ENCODE data around the gene NATD1.
"Not testable (repeated sequence)": the region's sequence is repeated elsewhere in the genome, so short reads cannot be mapped to it uniquely, and the experiment has no call there.

The NATD1 gene

DNA sequence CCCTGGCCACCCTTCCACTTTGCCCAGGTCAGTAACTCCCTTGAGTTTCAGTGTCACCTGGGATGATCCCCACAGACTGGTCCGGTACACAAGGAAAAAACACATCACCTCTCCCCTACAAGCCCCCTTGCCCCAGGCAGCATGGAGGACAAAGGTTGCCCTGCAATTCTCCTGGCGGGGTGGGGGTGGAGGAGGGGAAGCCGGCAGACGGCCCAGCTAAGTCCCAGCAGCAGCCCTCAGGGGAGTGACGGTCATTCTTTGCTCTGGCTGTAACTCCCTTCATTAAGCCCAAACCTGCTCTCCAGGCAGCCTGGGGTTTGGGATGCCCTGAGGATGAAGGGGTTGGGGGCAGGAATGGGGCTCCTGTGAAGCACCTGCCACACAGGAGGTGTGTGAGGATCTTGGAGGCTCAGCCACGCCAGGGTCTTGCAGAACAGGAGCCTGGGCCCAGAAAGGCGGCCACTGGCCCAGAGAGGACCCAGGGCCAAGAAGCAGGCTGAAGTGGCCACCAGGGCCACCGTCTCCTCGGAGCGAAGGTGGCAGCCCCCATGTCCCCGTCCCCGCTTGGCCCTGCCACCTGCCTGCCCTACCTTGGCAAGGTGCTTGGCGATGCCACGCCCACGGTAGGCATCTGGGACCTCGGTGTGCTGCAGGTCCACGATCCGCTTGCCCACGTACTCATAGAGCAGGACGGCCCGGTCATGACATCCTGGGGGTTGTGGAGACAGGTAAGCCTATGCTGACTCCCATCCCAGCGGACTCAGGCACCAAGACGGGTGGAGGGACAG is 9.5 kb downstream of the NATD1 start:
- DNase-seq, result no peak

DNA sequence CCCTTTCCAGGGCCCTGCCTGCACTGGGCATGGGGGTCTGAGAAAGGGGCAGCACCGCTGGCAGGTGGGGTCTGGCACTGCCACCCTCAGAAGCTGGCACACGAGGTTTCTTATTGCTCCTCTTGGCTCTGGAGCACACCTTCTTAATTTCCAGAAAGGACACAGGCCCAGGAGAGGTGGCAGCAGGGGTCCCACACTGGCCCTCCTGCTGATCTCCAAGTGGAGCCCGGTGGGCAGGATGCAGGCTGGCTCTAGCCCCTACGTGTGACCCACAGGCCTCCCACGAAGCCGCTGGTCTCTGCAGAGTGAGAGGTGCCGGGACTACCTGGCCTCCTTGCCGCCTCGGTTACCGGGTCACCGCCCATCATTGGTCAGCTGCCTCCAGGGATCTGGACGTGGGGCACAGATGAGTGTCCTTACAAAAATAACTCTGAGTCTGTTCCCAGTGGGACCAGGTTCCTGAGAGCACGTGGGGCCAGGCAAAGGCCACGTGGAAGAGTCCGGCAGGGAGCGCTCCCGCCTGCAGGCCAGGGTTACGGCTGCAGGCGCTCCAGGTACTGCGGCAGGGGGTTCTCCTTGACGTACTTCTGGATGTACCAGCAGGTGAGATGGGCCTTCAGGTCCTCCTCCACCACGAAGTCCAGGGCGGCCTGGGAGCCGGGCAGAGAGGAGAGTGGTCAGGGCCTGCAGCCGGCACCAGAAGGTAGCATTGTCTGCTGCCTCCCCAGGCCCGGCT is 10.3 kb downstream of the NATD1 start:
- DNase-seq, result no peak

DNA sequence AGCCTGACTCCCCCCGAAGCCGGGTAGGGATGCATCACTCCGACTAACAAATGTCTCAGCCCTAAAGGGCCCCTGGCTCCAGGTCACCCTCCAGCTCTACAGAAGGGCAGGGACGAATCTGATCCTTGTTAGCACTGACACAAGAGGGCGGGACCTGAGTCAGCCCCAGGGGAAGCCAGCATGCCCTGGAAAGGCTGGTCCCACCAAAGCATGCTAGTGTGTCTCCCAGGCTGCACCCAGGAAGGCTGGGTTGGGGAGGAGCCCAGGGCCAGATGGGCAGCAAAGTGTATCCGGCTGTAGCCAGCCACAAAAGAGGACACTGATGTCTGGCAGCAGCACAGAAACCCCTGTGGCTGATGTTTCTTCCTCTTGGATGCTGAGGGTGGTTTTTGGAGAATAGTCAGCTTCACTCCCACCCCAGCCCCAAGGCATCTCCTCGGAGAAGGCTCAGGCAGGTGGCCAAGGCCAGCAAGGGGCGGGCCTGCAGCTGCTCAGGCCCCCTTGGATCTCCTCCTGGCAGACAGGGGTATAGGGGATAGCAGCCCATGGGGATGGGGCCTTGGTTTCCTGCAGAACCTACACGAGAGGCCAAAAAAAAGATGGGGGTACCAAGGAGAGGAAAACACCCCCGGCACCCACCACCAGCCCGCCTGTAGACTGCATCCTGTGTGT is 11.0 kb downstream of the NATD1 start:
- no peak for DNase-seq

DNA sequence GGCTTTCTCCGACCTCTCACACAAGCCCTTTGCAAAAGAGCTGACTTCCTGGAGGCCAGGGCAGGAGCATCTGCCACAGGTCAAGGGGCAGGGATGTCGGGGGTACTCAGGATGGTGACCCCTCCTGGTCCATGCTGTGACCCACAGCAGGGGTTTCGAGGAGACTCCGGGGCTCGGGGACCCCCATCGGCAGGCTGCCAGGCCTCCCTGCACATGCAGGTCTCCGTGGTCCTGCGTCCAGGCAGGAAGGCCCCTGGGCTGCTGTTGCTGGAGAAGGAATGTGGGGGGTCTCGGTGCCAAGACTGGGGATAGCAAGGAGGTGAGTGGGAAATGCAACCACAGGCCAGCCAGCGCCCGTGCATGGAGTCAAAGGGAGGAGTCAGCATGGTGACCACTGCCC is 11.6 kb downstream of the NATD1 start:
- no peak for DNase-seq

DNA sequence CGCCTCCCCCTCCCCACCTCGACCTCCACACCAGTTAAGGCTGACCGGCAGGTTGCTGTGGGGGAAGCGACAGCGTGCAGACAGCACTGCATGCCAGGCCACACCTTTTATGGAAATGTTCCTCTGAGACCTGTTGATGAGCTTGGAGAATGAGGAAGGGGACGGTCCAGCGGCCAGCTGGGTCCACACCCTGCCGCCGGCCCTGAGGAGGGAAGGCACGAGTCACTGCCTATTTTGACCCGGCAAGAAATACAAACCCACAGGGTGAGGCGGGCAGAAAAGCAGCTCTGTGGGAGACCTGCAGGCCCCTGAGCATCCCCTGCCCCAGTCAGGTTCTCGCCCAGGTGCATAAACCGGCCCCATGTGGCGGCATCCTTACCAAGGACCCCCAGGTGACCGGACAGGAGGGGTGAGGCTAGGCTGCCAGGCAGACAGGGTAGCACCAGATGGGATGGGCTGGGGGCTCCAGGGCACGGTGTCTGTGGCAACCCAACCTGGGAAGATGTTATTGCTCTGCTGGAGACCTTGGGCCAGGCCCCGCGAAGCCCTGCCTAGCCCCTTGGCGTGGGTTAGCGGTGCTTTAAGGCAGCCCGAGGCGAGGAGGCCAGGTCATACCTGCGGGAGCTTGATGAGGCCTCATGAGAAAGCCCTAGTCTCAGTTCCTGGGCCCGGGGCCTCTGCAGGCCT is 12.7 kb downstream of the NATD1 start:
- DNase-seq, result no peak

DNA sequence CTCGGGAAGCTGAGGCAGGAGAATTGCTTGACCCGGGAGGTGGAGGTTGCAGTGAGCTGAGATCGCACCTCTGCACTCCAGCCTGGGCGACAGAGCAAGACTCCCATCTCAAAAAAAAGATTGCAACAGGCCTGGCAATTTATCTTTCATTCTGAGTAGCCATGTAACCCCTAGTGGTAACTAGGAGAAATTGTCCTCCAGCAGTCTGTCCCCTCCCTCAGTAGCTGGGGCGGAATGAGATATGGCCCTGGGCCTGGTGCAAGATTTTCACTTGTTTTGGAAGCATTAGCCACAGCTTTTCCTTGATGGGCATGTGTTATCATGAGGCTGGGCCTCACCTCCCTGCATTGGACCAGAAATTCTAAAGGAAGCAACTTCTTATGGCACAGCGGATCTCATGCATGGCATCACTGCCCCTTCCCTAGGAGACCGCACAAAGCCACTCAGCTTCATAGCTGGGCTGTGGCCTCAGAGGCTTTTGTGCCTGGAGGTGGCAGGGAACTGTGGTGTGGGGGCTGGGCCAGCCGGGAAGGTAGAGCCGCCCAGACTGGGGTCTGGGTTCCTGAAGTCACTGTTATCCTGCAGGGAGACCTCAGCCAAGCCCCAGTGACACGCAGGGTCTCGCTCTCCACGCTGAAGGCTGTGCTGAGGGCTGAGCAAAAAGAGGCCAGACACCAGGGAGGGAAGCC is 13.4 kb downstream of the NATD1 start:
- no peak for DNase-seq

DNA sequence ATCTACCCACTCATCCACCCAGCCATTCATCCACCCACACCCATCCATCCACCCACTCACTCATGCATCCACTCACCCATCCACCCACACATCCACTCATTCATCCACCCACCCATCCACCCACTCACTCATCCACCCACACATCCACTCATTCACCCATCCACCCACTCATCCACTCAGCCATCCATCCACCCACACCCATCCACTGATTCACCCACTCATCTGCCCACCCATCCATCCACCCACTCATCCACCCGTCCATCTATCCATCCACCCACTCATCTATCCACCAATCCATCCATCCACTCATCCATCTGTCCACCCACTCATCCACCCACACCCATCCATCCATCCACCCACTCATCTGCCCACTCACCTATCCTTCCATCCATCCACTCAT is 17.3 kb downstream of the NATD1 start:
- no peak for DNase-seq

DNA sequence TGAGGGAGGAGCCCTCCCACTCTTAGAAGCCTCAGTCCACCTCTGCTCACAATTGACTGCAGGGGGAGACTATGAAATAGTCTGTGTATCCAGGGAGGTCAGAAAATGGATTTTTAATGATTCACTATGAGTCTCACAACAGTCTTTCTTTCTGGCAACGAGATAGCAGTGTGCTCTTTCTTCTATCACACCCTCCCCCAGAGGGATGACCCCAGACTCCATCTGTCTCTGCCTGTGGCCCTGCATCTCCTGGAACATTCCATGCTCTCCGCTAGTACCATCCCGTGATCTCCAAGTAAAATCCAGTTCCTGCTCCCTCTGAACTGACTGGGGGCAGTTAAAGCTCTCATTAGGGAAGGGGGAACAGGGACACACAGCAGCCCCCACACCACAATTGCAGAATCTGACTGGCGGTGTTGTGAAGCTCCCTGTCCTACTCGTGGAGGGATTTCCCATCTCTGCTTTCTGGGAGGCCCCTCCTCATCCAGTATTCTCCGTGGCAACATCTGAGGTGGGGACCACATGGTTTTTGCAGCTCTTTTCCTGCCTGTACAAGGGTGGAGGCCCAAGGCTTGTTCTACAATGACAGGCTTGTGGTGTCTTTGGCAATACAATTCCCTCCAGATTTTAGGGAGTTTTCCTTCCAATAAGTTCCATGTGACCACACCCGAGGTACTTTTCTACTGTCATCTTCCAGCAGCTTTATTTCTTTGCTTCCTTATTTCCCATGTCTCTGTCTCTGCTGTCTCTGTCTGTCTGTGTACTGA is 19.4 kb downstream of the NATD1 start:
- DNase-seq, result no peak

DNA sequence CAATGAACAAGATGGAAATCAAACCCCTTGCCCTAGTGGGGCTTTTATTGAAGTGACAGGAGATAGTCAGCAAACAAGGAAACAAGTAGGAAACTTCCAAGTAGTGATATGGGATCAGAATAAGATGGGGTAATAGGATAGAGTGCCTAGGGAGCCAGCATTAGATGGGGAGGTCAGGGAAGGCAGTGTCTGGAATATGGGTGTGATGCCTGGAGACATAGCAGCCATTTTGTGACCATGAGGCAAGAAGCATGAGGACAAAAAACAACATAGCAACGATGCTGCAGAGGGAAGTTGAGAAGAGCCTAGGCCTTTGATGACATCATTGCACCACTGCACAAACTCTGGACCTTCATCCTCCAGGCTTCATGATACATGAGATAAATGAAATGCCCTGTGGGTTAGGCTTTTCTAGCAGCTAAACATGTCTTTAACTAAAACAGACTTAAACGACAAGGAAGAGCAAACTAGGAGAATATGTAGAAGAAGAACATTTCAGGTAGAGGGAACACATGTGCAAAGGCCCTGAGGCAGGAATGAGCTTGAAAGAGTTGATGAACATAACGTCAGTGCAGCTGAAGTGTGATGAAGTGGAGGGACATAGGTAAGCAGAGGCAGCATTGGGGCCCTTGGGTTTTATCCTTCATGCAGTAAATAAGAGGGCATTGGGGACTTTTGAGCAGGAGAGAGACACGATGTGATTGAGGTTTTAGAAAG is 21.0 kb downstream of the NATD1 start:
- DNase-seq, result no peak

DNA sequence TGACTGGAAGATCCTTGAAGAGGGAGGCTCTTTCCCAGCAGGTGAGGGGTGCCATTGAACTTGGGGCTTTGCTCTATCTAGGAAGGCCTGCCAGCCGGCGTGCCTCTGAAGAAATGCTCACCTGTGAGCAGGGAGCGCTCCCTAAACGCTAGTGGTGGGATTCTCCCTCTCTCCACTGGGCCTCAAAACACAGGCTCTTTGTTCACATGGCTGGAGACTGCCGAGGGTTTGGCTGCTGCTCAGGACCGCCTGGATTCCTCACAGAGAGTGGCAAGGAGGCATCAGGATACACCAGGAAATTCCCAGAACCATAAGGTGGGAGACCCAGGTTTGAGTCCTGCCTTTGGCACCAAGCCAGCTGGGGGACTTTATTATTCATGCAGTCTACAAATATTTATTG is 21.7 kb downstream of the NATD1 start:
- no peak for DNase-seq

DNA sequence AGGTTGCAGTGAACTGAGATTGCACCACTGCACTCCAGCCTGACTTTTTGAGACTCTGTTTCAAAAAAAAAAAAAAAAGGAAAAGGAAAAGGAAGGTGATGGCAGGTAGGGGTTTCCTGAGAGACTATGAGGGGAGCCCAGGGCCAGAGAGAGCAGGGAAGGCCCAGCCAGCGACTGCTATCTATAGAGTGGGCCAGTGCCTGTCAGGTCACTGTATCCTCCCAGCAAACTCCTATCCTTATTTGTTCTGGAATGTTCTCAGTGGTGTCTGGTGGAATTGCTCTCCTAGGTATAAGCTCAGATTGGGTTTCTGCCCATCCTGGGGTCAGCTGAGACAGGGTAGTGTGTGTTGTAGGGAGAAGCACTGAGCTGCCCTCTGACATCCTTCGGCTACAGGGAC is 24.4 kb downstream of the NATD1 start:
- no peak for DNase-seq

DNA sequence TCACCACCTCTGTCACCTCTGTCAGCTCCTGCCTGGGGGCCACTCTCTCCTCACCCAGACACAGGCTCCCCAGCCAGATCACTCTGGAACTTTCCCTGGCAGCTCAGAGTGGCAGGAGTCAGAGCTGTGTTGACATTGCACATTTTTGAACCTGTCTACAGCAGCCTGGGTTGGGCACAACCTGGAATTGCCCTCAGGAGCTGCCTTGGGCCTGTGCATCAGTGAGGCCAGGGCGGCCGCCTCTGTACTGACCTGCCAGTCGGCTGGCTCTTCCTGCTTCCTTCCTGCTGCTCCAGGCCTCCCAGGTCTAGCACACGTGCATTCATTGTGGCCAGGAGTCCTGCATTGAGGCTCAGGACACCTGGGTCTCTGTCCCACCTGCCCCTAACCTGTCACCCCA is 25.1 kb downstream of the NATD1 start:
- DNase-seq, result no peak

DNA sequence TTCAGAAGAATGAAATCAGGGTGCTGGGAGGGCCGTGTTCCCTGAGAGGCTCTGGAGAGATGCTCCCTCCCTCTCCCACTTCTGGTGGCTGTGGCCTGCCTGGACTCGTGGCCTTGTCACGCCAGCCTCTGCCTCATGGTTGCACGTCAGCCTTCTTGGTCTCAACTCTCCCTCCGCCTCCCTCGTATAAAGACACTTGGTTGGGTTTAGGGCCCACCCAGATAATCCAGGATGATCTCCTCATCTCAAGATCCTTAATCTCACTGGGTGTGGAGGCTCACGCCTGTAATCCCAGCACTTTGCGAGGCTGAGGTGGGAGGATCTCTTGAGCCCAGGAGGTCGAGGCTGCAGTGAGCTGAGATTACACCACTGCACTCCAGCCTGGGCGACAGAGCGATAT is 25.9 kb downstream of the NATD1 start:
- not testable (repeated sequence) for DNase-seq

DNA sequence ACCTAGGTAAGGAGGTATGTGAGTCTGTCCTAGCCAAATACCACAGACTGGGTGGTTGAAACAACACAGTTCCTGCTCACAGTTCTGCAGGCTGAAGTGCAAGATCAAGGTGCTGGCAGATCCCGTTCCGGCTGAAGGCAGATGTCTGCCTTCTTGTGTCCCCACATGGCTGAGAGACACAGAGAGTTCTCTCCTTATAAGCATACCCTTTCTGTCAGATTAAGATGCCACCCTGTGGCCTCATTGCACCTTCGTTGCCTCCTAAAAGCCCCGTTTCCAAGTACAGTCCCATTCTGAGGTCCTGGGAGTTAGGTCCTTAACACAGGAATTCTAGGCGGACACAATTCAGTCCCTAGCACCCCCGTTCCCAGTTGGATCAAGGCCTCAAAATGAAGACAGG is 30.1 kb downstream of the NATD1 start:
- DNase-seq, result no peak

DNA sequence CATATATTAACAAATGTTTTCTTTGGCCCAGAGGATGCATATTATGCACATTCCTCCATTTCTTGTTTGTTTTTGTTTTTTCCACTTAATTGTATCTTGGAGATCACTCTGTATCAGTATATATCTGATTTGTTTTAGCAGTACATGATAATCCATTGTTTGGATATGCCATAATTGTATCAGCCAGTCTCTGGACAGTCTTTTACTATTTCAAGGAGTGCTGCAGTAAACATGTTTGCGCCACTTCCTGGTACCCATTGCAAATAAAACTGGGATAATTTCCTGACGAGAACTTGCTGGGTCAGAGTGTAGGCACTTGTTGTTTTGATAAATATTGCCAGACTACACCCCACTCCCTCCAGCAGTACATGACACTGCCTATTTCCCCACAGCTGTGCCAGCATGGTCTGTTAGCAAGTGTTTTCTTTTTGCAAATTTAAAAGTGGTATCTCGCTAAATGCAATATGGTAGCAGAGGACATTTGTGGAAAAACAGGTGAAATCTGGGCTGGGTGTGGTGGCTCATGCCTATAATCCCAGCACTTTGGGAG is 34.3 kb downstream of the NATD1 start:
- DNase-seq, result no peak

DNA sequence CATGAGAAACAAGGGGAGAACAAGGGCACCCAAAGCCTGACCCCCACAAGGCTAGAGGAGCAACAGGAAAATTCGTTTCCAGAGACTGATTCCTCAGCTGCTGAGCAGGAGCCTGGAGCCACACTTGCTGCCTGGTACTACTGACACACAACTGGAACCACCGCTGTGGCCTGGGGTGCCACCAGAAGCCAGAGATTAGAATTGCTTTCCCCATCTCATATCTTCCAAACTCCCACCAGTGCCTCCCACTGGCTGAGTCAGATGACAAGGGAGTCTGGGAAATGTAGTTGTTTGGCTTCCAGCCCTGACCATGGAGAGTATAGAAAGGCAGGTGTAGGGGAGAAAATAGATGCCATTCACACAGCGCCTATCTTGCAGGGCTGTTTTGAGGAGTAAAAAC is 35.1 kb downstream of the NATD1 start:
- DNase-seq, result no peak

DNA sequence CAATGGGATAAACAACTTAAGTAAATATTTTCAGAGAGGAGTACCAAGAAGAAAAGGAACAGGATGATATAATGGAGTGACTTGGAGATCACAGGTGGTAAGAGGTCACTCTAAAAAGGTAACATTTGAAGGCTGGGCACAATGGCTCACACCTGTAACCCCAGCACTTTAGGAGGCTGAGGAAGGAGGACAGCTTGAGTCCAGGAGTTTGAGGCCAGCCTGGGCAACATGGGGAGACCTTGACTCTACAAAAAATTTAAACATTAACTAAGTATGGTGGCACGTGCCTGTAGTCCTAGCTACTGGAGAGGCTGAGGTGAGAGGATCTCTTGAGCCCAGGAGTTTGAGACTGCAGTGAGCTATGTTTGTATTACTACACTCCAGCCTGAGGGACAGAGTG is 35.9 kb downstream of the NATD1 start:
- no peak for DNase-seq

DNA sequence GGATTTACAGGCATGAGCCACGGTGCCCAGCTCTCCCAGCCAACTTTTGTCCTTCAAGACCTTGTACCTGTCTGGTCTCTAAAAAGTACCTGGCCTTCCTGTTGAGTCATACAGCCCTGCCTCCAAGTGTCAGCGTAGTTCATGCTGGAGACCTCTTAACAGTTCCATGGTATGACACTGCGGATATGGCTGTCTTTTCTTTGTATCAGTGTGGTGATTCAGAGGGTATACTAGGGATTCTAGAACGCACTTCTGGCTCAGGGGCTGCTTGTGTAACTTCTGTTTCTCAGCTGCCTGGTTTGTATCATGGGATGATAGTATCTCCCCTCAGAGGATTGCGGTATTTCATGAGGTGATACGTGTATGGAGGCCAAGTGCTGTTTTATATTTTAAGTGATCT is 37.3 kb downstream of the NATD1 start:
- no peak for DNase-seq

DNA sequence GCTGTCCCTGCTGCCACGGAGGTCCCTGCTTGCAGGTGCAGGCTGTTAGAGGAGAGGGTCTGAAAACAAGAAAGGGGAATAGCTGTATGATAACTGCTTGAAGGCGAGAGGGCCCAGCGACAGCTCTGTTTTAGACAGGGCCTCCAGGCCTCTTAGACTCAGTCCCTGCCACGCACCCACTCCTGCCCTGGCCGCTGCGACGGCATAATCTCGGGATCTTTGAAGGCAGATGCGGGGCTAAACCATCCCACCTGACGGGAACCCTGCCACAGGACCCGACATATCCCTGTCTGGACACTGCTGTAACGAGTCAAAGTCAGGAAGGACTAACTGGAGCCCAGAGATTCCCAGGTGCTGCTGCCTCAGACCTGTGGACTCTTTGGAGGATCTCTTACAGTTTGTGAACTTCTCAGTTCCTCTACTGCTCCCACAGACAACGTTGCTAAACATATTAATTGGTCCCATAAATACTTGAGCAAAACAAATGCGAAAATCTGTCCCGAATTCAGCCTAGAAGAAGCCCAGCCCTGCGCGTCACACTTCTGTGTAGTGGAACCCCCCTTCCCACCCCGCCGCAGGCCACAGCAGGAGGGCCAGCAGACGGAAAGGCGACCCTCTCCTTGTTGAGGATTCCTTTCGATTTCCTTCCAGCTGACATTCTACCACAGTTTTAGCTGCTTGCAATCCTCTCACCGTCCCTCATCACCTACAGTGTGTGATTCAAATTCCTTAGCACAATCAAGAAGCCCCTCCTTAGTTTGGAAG is 38.3 kb downstream of the NATD1 start:
- DNase-seq, result no peak

All from NCI-H524 treated with DMSO at 0.1 percent for 48 hours (cell line).